ENCODE results near the gene ST8SIA4. TPM values are rescaled to one million over a fixed set of nuclear protein-coding genes. Genes with fewer than 3 reads are reported as not detected.

The ST8SIA4 gene
- total RNA-seq, 2 donors from 2014 or later = 2.6 to 6.2 TPM

DNA sequence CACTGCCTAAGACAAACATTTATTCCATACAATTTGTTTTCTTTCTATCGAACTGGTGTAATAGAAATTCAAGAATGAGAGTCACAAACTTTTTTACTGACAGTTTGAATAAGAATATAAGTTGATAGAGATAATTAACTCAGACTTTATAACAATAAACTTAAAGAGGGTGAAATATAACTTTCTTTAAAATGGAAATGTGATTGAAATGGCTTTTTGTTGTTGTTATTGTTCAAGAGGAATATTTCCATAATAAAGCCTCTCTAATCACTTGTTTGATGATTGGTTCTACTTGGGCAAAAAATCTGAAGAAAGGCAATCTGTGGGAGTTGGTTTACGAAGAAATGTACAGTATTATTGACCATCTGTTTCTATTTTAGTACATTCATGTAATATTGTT, 79.3 kb downstream of the ST8SIA4 start:
- H3K4me1 ChIP-seq = no peaks in the 10 kb centered on the region
- TF ChIP-seq, protein P1, sequence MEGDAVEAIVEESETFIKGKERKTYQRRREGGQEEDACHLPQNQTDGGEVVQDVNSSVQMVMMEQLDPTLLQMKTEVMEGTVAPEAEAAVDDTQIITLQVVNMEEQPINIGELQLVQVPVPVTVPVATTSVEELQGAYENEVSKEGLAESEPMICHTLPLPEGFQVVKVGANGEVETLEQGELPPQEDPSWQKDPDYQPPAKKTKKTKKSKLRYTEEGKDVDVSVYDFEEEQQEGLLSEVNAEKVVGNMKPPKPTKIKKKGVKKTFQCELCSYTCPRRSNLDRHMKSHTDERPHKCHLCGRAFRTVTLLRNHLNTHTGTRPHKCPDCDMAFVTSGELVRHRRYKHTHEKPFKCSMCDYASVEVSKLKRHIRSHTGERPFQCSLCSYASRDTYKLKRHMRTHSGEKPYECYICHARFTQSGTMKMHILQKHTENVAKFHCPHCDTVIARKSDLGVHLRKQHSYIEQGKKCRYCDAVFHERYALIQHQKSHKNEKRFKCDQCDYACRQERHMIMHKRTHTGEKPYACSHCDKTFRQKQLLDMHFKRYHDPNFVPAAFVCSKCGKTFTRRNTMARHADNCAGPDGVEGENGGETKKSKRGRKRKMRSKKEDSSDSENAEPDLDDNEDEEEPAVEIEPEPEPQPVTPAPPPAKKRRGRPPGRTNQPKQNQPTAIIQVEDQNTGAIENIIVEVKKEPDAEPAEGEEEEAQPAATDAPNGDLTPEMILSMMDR (IDR thresholded peaks at IDR 0.05) = no peak

GRCh38 chr5:100821751-100822150, 81.3 kb downstream of the ST8SIA4 start:
- TF ChIP-seq, protein P1 (IDR thresholded peaks at IDR 0.05) = no peak
- no peaks in the 10 kb centered on the region for H3K4me1 ChIP-seq
- H3K9me3 ChIP-seq = no peaks in the 10 kb centered on the region
- no peak overlapping the region for H3K27ac ChIP-seq
- intact Hi-C loops (cut with DNase I) = no loop called here
- H3K27me3 ChIP-seq = no peaks in the 10 kb centered on the region
- H3K36me3 ChIP-seq = no peaks in the 10 kb centered on the region
- H3K4me3 ChIP-seq = no peak overlapping the region
- no peak overlapping the region for H3K9ac ChIP-seq (ENCODE audit: low read depth in 2 of 2, low read length in 2 of 2)
- DNase-seq = no peak

More for the DNA sequence above, 79.3 kb downstream of the ST8SIA4 start:
- intact Hi-C loops (cut with DNase I) = no loop called here
- DNase-seq = no peak
- H3K27ac ChIP-seq = no peak overlapping the region
- H3K9me3 ChIP-seq = no peaks in the 10 kb centered on the region
- no peak overlapping the region for H3K9ac ChIP-seq (ENCODE audit: low read depth in 2 of 2, low read length in 2 of 2)
- no peaks in the 10 kb centered on the region for H3K36me3 ChIP-seq
- H3K27me3 ChIP-seq = no peaks in the 10 kb centered on the region
- H3K4me3 ChIP-seq = no peak overlapping the region

DNA sequence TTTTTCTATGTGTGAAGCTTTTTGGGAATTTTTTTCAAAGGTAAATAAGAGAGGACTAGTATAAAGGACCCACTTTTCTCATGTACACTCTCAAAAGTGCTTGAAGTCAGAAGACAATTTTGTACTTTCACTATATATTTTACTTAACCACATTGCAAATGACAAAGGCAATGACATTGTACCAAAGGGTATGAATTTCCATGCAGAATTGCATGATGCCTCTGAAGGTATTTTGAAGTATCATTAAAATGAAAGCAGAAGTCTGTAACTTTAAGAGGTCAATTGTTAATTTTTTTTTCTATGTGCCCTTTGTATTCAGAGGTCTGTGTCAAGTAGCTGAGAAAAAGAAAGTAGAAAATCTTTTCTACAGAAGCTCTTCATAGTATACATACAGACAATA, 84.7 kb downstream of the ST8SIA4 start:
- intact Hi-C loops (cut with DNase I) = no loop called here
- no peak for DNase-seq

GRCh38 chr5:100803397-100803796, 99.7 kb downstream of the ST8SIA4 start:
- Histone ChIP-seq H3K36me3 (no peaks in the 10 kb centered on the region), H3K9me3 (no peaks in the 10 kb centered on the region), H3K4me3 (no peak overlapping the region), H3K4me1 (no peaks in the 10 kb centered on the region), H3K27ac (no peak overlapping the region), H3K27me3 (no peaks in the 10 kb centered on the region), H3K9ac (ENCODE audit: low read depth in 2 of 2, low read length in 2 of 2) (no peak overlapping the region)
- intact Hi-C loops (cut with DNase I) = no loop called here
- TF ChIP-seq, protein P1 (IDR thresholded peaks at IDR 0.05) = no peak
- no peak for DNase-seq

More for the DNA sequence above, 84.7 kb downstream of the ST8SIA4 start:
- no peak overlapping the region for H3K9ac ChIP-seq (ENCODE audit: low read depth in 2 of 2, low read length in 2 of 2)
- no peaks in the 10 kb centered on the region for H3K27me3 ChIP-seq
- H3K4me3 ChIP-seq = no peak overlapping the region
- no peaks in the 10 kb centered on the region for H3K9me3 ChIP-seq
- H3K36me3 ChIP-seq = no peaks in the 10 kb centered on the region
- TF ChIP-seq, protein P1 (IDR thresholded peaks at IDR 0.05) = no peak
- no peak overlapping the region for H3K27ac ChIP-seq
- no peaks in the 10 kb centered on the region for H3K4me1 ChIP-seq

DNA sequence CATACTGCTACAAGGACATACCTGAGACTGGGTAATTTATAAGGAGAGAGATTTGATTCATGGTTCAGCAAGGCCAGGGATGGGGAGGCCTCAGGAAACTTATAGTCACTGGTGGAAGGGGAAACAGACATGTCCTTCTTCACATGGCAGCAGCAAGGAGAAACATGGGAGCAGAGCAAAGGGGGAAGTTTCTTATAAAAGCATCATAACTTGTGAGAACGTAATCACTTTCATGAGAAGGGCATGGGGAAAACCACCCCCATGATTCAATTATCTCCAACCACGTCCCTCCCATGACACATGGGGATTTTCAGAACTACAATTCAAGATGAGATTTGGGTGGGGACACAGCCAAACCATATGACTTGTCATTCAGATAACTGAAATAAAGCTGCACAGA, 100.9 kb downstream of the ST8SIA4 start:
- Histone ChIP-seq H3K9me3 (no peaks in the 10 kb centered on the region), H3K4me3 (no peak overlapping the region), H3K9ac (ENCODE audit: low read depth in 2 of 2, low read length in 2 of 2) (no peak overlapping the region), H3K36me3 (no peaks in the 10 kb centered on the region), H3K4me1 (no peaks in the 10 kb centered on the region), H3K27ac (no peak overlapping the region), H3K27me3 (no peaks in the 10 kb centered on the region)
- no peak for DNase-seq
- TF ChIP-seq, protein P1 (IDR thresholded peaks at IDR 0.05) = no peak
- intact Hi-C loops (cut with DNase I) = no loop called here

DNA sequence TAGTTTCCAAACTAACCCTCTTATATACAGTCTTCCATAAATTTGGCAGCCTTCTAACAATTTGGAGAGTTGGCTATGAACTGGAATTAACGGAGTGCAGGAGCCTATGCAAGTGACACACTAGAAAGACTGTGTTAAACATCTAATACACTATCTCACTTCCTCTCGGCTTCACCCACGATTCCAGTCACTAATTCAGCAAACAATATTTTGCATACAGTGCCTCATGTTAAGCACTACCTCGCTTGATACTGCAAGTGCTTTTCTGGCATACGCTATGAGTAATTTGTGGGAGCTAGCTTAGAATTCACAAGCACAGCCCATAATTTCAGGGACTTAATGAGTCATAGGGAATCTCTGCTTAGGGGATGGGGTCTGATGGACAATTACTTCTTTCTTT, 102.5 kb downstream of the ST8SIA4 start:
- H3K9ac ChIP-seq (ENCODE audit: low read depth in 2 of 2, low read length in 2 of 2) = no peak overlapping the region
- H3K4me3 ChIP-seq = no peak overlapping the region
- H3K27me3 ChIP-seq = no peaks in the 10 kb centered on the region
- no peaks in the 10 kb centered on the region for H3K9me3 ChIP-seq
- H3K4me1 ChIP-seq = no peaks in the 10 kb centered on the region
- TF ChIP-seq, protein P1 (IDR thresholded peaks at IDR 0.05) = no peak
- intact Hi-C loops (cut with DNase I) = no loop called here
- H3K27ac ChIP-seq = no peak overlapping the region
- H3K36me3 ChIP-seq = no peaks in the 10 kb centered on the region
- no peak for DNase-seq
